NCI-H82 treated with DMSO at 0.1 percent for 48 hours (cell line): ENCODE data around the gene TAOK1.

Experiments
- DNase-seq: peaks from one replicate; lab custom pipeline; 2025; ENCODE audit not compliant: unreplicated experiment; lab: John Stamatoyannopoulos, UW

The TAOK1 gene

DNA sequence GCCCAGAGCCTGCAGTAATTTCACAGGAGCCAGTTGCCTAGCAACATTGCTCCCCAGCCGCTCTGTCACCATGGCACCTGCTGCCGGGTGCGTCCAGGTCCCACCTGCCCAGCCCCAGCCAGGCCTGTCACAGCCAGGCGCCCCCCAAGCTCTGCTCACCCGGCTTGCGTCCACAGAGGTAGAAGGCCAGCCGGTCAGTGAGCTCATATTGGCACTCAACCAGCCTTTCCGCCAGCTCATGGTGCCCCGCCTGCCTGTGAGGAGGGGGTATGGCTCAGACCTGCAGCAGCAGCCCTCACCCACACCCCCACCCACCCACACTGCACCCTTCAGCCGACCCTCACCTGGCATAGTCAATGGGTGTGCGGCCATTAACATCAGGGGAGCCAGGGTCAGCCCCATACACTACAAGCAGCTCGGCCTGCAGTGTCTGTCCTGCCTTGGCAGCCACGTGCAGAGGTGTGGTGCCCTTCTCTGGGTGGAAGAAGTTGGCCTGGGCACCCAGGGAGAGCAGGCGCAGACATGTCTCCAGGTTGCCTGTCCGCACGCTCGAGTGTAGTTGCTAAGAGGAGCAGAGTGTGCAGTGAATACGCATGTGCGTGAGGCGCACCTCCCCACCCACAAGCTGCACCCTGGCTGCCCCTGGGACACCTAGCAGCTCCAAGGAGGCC lies 191.6 kb downstream of the TAOK1 start:
- no peak for DNase-seq

DNA sequence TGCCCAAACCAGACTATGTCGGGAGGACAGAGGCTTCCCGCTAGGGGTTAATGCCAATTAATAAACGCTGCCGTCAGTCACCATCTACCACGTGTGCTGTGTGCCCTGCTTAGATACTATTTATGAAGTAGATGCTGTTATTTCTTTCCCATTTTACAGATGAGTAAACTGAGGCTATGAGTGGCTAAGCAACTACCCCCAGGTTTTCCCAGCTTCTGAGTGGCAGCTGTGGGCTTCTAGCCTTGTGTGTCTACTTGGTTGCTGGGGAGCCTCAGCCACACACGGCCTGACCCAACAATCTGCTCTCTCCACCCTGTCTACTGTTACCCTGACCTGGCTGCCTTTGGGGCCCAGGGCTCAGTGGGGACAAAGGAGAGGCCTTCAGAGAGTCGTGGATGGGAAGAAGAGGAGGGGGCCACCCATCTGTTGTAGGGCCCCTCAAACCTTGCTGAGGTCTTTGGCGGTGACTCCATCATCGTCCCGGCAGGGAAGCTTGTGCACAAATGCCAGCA lies 192.1 kb downstream of the TAOK1 start:
- no peak for DNase-seq

DNA sequence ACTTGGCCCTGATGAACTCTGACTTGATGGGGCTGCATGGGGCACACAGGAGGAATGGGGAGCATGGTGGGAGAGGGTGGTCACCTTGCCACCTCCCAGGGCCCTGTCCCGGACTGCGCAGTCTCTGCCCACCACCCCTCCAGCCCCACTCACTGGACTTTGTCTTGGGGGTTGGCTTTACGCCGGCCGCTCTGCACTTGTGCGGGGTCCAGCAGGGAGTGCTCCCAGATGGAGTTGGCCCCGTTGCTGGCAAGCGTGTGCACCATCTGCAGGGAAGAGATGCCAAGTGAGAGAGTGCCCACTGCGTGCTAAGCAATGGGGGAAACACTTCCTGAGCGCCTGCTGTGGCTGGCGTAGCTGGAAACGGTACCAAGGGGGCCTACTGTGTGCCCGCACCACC lies 192.6 kb downstream of the TAOK1 start:
- DNase-seq, result no peak

DNA sequence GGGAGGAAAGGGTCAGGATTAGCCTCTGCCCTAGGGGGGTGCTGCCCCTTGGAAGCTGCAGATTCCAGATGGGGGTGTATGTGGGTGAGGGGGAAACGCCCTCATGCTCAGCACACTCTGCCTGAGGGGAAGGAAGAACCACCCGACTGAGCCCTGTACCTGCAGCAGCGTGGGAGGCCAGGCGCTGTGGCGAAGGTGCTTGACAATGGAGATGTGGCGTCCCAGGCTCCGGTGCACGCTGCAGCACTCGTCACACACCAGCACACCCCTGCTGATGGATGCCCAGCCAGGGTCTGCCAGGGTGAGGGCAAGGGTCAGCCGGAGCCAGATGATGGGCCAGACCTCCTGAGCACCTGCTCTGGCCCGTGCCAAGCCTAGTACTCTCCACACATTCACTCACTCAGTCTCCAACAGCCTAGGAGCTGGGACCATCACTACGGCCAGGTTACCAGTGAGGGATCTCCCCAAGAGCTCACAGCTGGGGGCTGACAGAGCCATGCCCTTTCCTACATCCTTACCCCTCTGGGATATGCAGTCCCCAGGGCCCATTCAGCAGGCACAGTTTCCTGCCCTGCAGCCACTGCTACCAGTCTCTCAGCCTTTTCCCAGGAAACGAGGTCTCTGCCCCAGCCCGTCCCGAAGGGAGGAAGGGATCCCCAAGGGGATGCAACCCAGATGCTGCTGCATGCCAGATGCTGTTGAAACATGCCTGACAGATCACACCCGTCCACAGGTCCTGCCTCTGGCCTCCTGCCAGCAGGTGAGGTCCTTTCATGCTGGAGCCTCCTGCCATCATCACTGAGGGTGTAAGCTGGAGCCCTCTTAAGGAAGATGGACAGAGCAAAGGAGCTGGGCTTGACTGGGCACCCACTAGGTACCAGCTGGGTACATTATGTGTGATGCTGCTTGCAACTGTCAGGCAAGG lies 193.4 kb downstream of the TAOK1 start:
- no peak for DNase-seq

DNA sequence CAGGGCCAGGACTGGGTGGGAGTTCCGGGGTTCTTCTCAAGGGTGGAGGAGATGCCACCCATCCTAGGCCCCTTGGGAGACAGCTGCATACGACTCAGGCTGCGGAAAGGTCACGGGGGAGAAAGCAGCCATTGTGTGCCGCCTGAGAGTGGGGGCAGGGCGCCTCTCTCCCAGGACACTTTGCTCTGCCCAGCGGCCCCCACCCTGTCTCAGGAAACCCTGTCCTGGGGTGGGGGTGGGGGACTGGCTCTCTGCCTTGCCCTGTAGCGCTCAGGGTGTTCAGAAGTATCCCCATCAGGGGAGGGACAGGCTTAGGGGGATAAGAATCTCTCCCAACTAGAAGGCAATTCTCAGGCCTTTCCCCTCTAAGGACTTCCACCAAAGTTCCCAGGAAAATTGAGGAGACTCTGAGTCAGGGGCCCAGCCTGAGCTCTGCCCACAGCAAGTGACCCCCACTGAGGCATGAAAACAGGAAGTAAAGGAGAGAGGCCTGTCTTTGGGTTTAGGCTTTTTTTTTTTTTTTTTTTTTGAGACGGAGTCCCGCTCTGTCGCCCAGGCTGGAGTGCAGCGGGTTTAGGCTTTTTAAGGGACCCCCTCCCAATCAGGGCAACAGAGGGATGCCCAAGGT lies 194.4 kb downstream of the TAOK1 start:
- DNase-seq, result no peak

DNA sequence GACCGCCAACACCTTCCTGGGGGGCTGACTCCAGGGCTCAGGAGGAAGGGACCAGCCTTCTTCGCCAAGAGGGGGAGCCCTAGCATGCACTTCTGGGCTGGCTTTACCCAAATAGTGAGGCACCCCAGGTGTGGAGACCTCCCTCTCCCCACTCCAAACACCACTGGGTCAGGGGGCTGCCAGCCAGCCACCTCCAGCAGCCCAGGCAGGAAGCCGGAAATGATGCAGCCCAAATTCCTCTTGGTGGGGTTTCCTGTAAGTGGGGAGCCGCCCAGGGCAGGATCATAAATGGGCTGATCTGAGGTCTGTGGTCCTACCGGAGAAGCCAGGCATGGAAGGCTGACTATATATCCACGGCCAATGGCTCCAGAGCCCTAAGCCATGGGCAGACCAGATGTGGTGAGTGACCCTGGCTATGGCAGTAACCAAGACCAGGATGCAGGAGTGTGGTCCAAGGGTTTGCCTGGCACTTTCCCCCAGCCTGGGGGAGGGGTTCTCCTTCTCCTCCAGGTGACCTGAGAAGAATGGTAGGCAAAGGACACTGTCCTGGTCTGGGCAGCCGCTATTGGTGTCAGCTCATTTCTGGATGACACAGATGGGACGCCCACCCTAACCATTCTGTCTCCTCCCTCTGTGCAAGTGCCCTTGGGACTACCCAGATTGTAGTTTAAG lies 195.1 kb downstream of the TAOK1 start:
- DNase-seq, result no peak

DNA sequence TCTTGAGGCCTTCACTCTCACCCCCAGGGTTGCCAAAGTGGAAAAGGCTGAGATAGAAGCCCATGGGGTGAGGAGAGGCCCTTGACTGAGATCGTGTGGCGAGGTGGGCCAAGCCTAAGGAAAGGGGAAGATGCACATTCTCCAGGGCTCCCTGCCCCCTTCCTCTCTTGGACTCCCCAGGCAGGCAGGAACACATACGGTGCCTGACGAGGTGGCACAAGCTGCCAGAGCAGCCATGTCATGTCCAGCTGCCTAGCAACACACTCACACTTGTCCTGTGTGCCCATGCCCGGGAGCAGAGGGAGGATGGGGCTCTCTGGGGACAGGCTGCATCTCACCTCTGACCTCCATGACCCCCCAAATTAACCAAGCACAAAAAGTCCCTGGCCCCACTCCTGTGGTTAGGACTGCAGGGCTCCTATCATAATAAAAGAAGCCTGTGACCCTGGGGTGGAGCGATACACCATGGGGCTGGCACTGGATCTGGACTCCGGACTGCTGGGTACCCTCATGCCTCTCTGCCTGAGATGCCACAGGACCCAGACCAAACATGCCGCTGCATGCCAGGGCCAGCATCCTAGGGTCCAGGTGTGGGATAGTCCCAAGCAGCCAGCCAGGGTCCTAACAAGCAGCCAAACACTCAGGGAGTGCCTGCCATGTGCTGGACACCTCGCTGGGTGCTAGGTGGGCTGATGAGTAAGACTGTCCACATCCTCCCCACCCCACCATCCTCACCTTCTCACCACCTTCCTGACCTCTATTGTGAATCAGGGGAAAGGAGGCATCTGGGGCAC lies 196.7 kb downstream of the TAOK1 start:
- DNase-seq, result no peak

DNA sequence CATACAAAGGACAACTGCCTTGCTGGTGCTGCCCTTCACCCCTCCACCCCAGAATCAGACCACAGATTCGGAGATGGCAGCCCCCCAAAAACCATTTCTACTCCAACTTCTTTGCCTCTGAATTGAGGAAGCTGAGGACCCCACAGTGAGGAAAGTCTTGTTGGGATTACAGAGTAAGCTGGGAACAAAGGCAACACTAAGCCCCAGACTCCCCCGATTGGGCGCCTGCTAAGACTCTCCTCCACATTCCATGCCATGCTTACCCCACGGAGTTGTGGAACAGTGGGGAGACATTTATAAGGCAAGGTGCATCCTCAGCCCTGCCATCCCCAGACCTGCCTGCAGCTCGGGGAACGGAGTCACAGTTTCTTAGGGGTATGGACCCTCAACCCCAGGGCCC lies 197.4 kb downstream of the TAOK1 start:
- DNase-seq, result no peak

DNA sequence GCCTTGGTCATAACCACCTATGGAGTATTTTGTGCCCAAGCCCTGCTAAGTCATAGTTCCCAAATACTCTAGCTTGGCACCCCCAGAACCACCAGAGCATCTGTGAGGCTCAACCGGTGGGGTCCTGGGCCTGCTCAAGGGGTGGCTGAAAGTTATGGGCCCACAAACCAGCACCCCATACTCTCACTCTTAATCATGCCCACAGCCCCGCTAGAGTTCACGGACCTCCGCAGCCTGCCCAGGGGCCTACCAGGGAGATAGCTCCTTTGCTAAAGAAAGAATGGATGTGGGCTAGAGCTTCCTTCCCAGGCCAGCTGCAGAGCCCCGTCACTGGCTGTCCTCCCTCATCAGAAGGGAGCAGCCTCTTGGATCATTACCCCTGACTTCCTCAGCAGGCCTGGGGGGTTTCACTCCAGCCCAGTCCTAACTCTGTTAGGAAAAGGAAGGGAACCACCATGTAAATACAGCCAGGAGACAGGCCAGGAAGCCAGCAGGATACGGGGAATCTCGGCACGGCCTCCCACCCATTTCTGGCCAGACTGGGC lies 197.9 kb downstream of the TAOK1 start:
- no peak for DNase-seq

DNA sequence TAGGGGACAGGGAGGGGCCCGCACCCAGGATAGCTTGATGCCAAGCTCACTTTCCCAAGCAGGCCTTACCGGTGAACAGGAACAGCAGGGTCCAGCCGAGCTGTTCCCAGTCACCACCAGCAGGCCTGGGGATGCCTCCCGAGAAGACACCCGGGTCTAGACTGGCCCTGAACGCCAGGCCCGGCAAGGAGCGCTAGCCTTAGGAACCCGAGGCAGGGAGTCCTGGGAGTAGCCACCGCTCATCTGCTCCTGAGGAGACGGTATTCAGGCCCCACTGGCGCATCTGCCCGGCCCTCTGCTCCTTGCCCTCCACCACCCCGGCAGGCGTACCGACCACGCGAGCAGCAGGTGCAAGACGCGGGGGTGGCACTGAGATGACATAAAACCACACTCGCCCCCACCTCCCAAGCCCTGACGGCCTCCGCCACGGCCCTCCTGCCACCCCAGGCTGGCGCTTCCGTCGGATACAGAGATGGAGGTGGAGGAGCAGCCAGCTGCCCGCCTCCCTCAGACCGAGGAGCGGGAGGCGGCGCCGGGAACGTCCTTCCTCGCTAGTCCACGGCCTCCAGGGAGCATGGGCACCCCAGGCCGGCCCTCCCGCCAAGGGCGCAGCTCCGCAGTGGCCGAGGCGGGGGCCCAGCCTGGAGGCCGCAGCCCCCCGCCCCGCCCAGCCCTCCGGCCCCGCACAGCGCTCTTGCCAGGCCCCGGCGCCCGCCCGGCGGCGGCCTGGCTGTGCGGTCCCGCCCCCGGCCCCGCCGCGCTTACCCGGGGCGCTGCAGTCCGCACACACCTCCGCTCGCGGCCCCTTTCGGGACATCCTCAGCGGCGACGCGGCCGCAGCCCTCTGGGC lies 198.6 kb downstream of the TAOK1 start:
- no peak for DNase-seq

DNA sequence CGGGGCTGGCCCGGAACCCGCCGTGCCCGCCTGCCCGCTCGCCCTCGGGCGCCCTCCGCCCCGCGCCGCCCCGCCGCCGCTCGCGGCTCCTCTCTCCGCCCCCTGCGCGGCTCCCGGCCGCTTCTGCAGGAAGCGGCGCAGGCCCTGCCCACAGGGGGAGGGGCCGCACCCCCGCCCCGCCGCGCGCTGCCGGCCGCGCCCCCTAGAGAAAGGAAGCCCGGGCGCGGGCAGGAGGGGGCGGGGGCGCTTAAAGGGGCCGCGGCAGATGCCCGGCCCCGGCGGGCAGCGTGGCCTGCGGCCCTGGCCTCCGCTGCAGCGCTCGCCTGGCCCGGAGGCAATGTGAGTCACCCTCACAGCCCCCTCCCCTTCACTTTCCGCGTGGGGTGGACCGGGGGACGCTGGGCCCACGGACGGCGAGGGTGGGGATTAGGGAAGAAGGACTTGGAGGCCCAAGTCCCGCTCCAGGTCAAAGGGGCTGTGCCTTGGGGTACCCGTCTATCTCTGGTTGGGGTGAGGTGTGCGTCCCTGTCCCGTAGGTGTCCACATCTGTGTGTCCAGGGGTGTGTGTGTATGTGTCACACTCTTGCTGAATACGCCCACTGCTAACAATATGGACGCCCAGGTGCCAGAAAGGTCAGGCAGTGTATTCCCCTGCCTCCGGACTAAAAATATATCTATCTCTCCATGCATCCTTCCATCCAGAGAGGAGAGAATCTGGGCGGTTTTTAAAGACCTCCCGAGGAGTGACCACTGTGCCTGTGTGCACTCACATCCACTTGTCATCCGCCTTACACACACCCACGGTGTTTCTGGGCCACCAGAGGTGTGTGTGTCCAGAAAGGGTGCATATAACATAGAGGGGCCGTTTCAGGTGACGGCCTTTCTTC lies 199.6 kb downstream of the TAOK1 start, which contains the start of gene GIT1:
Gene GIT1 (minus strand): TSS at position 125 of the 887 bp plus-strand sequence. CDS start 270 bp downstream, outside the sequence.
- peak; percentile 70 for DNase-seq

DNA sequence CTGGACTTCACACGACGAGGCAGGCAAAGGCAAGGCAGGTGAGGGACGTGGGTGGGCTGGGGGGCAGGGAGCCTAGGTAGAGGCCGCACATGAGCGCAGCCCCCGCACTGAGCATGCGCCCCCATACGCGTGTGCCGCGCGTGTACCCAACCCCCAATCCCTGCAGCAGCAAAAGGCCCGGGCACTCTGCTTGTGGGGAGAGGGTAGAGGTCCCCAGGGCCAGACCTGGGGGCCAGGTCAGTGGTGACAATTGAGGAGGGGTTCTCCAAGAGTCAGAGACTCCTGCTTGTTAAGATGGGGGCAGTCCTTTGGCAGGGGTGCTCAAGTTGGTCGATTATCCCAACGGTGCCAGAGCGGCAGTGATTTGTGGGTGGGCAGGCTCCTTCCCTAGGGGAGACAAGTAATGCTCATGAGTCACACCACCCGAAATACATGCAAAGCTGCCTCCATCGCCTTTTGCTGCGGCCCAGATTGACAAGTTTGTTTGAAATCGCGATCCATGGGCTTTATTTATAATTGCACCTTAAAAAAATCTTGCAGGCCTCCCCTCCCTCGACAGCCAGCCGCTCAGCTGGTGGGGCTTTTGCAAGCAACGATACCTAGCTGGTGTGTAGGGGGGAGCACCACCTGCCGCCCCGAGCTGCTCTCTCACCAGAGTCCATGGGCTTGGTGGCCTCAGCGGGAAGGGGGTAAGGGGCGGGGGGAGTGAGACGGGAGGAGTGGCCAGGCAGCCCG lies 200.4 kb downstream of the TAOK1 start:
- DNase-seq, result peak; percentile 73

DNA sequence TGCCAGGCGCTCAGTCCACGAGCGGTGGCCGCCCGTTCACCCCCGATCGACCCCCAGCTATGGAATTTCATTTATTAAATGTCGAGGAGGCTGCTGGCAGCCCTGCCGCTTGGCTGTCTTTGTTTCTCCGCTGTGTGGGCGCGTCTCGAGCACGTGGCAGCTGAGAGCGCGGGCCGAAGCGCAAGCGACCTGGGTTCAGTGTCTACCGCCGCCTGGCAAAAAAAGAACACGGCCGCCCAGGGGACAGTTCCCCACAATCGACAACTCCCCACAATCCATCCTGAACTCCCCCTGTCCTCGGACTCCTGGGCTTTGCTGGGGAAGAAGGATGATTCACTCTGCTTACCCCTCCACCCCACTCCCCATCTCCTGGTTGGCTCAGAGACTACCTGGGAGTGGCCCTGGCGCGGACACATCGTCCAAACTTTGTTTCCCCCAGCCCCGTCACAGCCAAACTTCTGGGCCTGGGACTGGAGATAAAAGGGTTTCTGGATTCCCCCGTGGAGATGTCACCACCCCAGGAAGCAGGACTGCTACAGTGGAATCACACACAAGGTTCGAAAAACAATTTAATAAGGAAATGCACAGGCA lies 201.1 kb downstream of the TAOK1 start:
- peak; percentile 71 for DNase-seq

DNA sequence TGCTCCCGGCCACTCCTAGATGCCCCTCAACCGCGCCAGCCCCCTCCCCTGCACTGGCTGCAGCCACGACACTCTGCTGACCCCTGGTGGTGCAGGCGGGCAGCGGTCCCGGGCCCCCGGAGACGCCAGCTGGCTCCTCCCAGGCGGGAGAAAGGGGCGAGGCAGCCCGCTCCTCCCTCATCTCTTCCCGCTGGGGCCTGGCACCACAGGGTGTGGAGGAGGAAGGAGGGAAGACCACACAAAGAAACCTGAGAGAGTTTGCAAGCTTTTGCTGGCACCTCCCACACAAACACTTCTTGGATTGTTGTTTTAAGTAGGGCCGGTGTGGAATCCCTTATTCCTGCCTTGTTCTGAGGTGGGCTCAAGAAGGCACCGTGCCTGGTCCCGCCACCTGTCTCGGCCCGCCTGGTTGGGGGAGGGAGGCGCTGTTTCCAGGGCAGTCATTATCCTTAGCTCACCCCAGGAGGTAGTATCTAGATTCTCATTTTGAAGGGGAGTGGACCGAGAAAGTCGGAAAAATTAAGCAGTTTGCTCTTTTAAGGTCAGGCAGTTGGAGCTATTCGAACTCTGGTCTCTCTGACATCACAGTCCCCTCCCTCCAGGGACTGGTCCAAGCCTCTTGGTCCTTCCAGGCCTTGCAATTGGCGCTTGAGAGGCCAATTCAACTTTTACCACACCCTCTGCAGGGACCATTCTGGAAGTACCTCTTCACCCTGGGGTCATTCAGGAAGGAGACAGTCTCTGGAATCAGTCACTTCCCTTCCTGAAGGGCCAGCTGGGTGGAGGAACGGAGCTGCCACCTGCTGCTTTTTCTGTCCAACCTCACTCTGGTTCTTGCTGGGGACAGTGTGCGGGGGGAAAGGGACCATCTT lies 201.8 kb downstream of the TAOK1 start:
- DNase-seq, result peak; percentile 81

DNA sequence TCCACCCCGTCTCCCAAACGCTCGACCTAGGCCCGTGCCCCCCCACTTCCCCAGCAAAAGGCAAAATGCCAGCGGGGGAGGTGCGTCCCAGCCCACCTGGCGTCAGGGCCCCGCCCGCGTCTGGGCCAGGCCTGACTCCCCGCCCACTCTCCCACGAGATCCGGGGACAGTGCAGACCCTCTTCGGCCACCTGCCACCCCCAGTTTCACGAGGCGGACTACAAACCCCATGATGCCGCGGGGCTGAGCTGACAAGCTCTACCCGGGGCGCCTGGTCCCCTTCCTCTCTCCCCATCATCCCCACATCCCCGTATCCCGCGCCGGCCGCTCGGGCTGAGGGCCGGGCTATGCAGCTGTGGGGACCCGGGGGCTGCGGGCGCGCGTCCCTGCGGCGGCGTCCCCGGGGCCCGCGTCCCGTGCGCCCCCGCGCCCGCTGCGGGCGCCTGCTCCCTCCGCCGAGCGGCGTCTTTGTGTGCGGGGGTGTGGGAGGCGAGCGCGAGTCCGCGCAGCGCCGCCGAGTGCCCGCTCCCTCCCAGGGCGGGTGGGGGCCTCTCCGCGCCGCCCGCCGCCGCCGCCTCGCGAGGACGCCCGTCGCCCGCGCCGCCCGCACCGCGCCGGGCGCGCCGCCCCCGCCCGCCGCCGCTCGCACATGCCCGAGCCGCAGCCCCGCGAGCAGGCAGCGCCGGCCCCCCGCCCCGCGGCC lies 202.8 kb downstream of the TAOK1 start, which contains the start of gene ANKRD13B:
Gene ANKRD13B (plus strand): TSS at position 283 of the 702 bp plus-strand sequence. CDS start 490 bp downstream, outside the sequence.
- DNase-seq, result peak; percentile 62
